ENCODE data around the gene TOP2A.

GRCh38 chr17:40410082-40410481 is 7.6 kb downstream of the TOP2A start:
- TF ChIP-seq CTCF (IDR thresholded peaks at IDR 0.05): no peak
- no peak for TF ChIP-seq POLR2A (IDR thresholded peaks at IDR 0.05)
